Smooth muscle cell (in vitro differentiated cells): ENCODE results near the gene LRRC9. TPM values are rescaled to one million over a fixed set of nuclear protein-coding genes. Genes with fewer than 3 reads are reported as not detected.

Experiments
- DNase-seq: peaks from one replicate; lab custom pipeline; 2025; ENCODE audit not compliant: unreplicated experiment; lab: John Stamatoyannopoulos, UW
- H2AFZ ChIP-seq: fragments of 200-600 bp; sonication (generic); 2 replicates; pipeline ENCODE4 v1.6.0; 2016; ENCODE audit warnings: antibody characterized with exemption, low read depth, mild to moderate bottlenecking
- H3F3A ChIP-seq: fragments of 200-600 bp; sonication (generic); 2 replicates; pipeline ENCODE4 v1.6.0; 2017; ENCODE audit warnings: antibody characterized with exemption, low read depth
- H3K27ac ChIP-seq: fragments of 200-600 bp; sonication (generic); 2 replicates; pipeline ENCODE4 v1.5.1; 2016; ENCODE audit warnings: low read depth, mild to moderate bottlenecking
- H3K27me3 ChIP-seq: fragments of 200-600 bp; sonication (generic); 2 replicates; pipeline ENCODE4 v1.6.1; 2016; ENCODE audit warnings: low read depth, mild to moderate bottlenecking
- H3K36me3 ChIP-seq: fragments of 200-600 bp; sonication (generic); 2 replicates; pipeline ENCODE4 v1.5.1; 2016; ENCODE audit warnings: low read depth
- H3K4me1 ChIP-seq: fragments of 200-600 bp; sonication (generic); 2 replicates; pipeline ENCODE4 v1.5.1; 2016; ENCODE audit warnings: low read depth
- H3K4me2 ChIP-seq: fragments of 200-600 bp; sonication (generic); 2 replicates; pipeline ENCODE4 v1.6.0; 2016; ENCODE audit warnings: mild to moderate bottlenecking
- H3K4me3 ChIP-seq: fragments of 200-600 bp; sonication (generic); 2 replicates; pipeline ENCODE4 v1.5.1; 2016; ENCODE audit warnings: mild to moderate bottlenecking
- H3K79me2 ChIP-seq: fragments of 200-600 bp; sonication (generic); 2 replicates; pipeline ENCODE4 v1.6.0; 2016; ENCODE audit warnings: low read depth, mild to moderate bottlenecking
- H3K9ac ChIP-seq: fragments of 200-600 bp; sonication (generic); 2 replicates; pipeline ENCODE4 v1.6.0; 2016; ENCODE audit warnings: low read depth
- H3K9me3 ChIP-seq: fragments of 200-600 bp; sonication (generic); replicated peaks from 2 replicates; pipeline ENCODE4 v1.5.1; 2016; ENCODE audit warnings: low read depth
- H4K20me1 ChIP-seq: fragments of 200-600 bp; sonication (generic); 2 replicates; pipeline ENCODE4 v1.6.0; 2016; ENCODE audit warnings: low read depth
- CTCF ChIP-seq: fragments of 200-600 bp; sonication (generic); IDR thresholded peaks from 2 replicates; pipeline ENCODE4 v1.5.1; 2017; ENCODE audit warnings: borderline replicate concordance, mild to moderate bottlenecking, antibody characterized with exemption; ENCODE audit not compliant: insufficient read depth, poor library complexity, severe bottlenecking
- WGBS: methylation state at CpG from one replicate; pipeline ENCODE4 v1.1.7; 2016; ENCODE audit warnings: low lambda C conversion rate; 5-methylcytosine and 5-hydroxymethylcytosine counted together
- polyA plus RNA-seq: library from polyadenylated mRNA; unstranded; fragments of >200 nt; fragmentation: Nextera tagmentation; extraction: Ambion mirVana; gene quantifications from 2 replicates; pipeline ENCODE4 v1.2.1, GENCODE V29; 2016
- total RNA-seq: library from RNA; depleted of rRNA; stranded (reverse); fragments of >200 nt; gene quantifications from 2 replicates; pipeline ENCODE4 v1.2.3, GENCODE V29; 2014

The LRRC9 gene
- total and polyA plus RNA-seq, 2 experiments from 2014 or later, result not detected

GRCh38 chr14:60014402-60014801, 94.5 kb downstream of the LRRC9 start:
- no peaks in the 10 kb centered on the region for H3K27me3 ChIP-seq
- no peaks in the 10 kb centered on the region for H3K79me2 ChIP-seq
- H3F3A ChIP-seq, result no peaks in the 10 kb centered on the region
- H3K9ac ChIP-seq, result no peak overlapping the region
- H3K9me3 ChIP-seq, result no peaks in the 10 kb centered on the region
- H3K4me2 ChIP-seq, result no peak overlapping the region
- H2AFZ ChIP-seq, result no peak overlapping the region
- no peaks in the 10 kb centered on the region for H3K4me1 ChIP-seq
- H3K27ac ChIP-seq, result no peak overlapping the region
- no peak overlapping the region for H3K4me3 ChIP-seq
- no peaks in the 10 kb centered on the region for H3K36me3 ChIP-seq
- DNase-seq, result no peak
- no peaks in the 10 kb centered on the region for H4K20me1 ChIP-seq
- 66% methylated on average over 1 of the region's 1 CpG for WGBS
- TF ChIP-seq CTCF, result no peak

- no peak for TF ChIP-seq CTCF
- Histone ChIP-seq H4K20me1 (no peaks in the 10 kb centered on the region), H2AFZ (no peak overlapping the region), H3K9ac (no peak overlapping the region), H3K79me2 (no peaks in the 10 kb centered on the region), H3K36me3 (no peaks in the 10 kb centered on the region), H3K4me3 (no peak overlapping the region), H3K4me2 (no peak overlapping the region), H3K27ac (no peak overlapping the region), H3K9me3 (no peaks in the 10 kb centered on the region), H3K4me1 (no peaks in the 10 kb centered on the region), H3K27me3 (no peaks in the 10 kb centered on the region), H3F3A (no peaks in the 10 kb centered on the region)
- no peak for DNase-seq
- WGBS, result 86% methylated on average over 2 of the region's 2 CpGs
Measured at GRCh38 chr14:60021619-60022018, 101.7 kb downstream of the LRRC9 start.

- DNase-seq, result no peak
Measured at GRCh38 chr14:60025571-60025970, 105.6 kb downstream of the LRRC9 start.

More at GRCh38 chr14:60025571-60025970, 105.6 kb downstream of the LRRC9 start:
- no peak overlapping the region for H3K9ac ChIP-seq
- no peaks in the 10 kb centered on the region for H3K79me2 ChIP-seq
- H3K27ac ChIP-seq, result no peak overlapping the region
- H3K4me2 ChIP-seq, result no peak overlapping the region
- no peaks in the 10 kb centered on the region for H4K20me1 ChIP-seq
- no peak overlapping the region for H2AFZ ChIP-seq
- H3F3A ChIP-seq, result no peaks in the 10 kb centered on the region
- no peaks in the 10 kb centered on the region for H3K27me3 ChIP-seq
- no peak for TF ChIP-seq CTCF
- no peak overlapping the region for H3K4me3 ChIP-seq
- H3K36me3 ChIP-seq, result no peaks in the 10 kb centered on the region
- H3K4me1 ChIP-seq, result no peaks in the 10 kb centered on the region
- H3K9me3 ChIP-seq, result no peaks in the 10 kb centered on the region
